NCI-H345 (cell line): Measurements from ENCODE around the gene NME2.
A peak's percentile ranks its signal among the peaks of the same experiment; 100 is the strongest.
"Not testable (repeated sequence)": the region's sequence is repeated elsewhere in the genome, so short reads cannot be mapped to it uniquely, and the experiment has no call there.

ENCODE experiments used
- DNase-seq: peaks from one replicate; lab custom pipeline; 2025; lab: John Stamatoyannopoulos, UW

Gene NME2

GRCh38 chr17:51153210-51154072 lies 12.8 kb upstream of the NME2 start, which contains the start of gene NME1:
Gene NME1, plus strand, starts transcription at chr17:51153559. Its CDS starts 2,096 bp downstream, at chr17:51155655.
- peak; percentile 99 for DNase-seq

- DNase-seq: no peak
Observed at GRCh38 chr17:51154176-51154575, 12.0 kb upstream of the NME2 start.

GRCh38 chr17:51155416-51155815 lies 10.8 kb upstream of the NME2 start:
- DNase-seq: no peak

GRCh38 chr17:51159604-51160003 lies 6.6 kb upstream of the NME2 start:
- DNase-seq: no peak

GRCh38 chr17:51161541-51161940 lies 4.7 kb upstream of the NME2 start:
- DNase-seq: no peak

- DNase-seq: peak; percentile 13
Observed at GRCh38 chr17:51164911-51165679, 1.1 kb upstream of the NME2 start.

GRCh38 chr17:51165680-51166197 lies 472 bp upstream of the NME2 start:
- DNase-seq: no peak

GRCh38 chr17:51166987-51167931 lies 1.0 kb downstream of the NME2 start:
- peak; percentile 19 for DNase-seq

GRCh38 chr17:51169340-51169739 lies 3.1 kb downstream of the NME2 start:
- DNase-seq: no peak

GRCh38 chr17:51170736-51171135 lies 4.5 kb downstream of the NME2 start:
- DNase-seq: no peak

- not testable (repeated sequence) for DNase-seq
Observed at GRCh38 chr17:51172030-51172429, 5.8 kb downstream of the NME2 start.

GRCh38 chr17:51180486-51180885 lies 14.3 kb downstream of the NME2 start:
- DNase-seq: no peak

- no peak for DNase-seq
Observed at GRCh38 chr17:51184124-51184523, 17.9 kb downstream of the NME2 start.

- no peak for DNase-seq
Observed at GRCh38 chr17:51185763-51186332, 19.6 kb downstream of the NME2 start.

- no peak for DNase-seq
Observed at GRCh38 chr17:51188271-51188833, 22.1 kb downstream of the NME2 start.

- no peak for DNase-seq
Observed at GRCh38 chr17:51189162-51189561, 23.0 kb downstream of the NME2 start.

GRCh38 chr17:51189628-51190027 lies 23.4 kb downstream of the NME2 start:
- no peak for DNase-seq

GRCh38 chr17:51191895-51192294 lies 25.7 kb downstream of the NME2 start:
- DNase-seq: no peak

GRCh38 chr17:51197754-51198153 lies 31.5 kb downstream of the NME2 start:
- no peak for DNase-seq

GRCh38 chr17:51200295-51200694 lies 34.1 kb downstream of the NME2 start:
- no peak for DNase-seq

GRCh38 chr17:51200846-51201245 lies 34.6 kb downstream of the NME2 start:
- DNase-seq: no peak
